ENCODE data around the gene CASP10.
"Not testable (repeated sequence)": the region's sequence is repeated elsewhere in the genome, so short reads cannot be mapped to it uniquely, and the experiment has no call there.

The CASP10 gene

DNA sequence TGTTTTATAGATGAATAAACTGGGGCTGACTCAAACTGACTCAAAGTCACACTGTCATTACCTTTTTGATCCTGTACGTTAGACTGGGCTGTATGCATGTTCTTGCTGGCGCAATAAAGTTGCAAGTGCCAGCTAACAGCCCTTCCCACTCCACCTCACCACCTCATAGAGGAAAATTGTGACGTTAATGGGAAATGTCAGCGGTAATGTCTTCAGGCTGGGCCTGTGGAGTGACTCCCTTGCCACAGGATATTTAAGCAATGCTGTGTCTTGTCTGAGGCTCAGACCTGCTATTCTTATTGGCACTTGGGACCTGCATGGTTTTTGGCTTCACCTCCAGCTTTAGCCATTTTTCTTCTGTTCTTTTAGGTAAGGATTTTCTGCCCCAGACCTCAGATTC lies 25.2 kb upstream of the CASP10 start:
- no peak overlapping the region for H3K9ac ChIP-seq (ENCODE audit: low read length in 2 of 2)
- no peaks in the 10 kb centered on the region for H3K9me3 ChIP-seq (ENCODE audit: control insufficient read depth in 2 of 2, low read length in 2 of 2)
- no peak overlapping the region for H3K4me3 ChIP-seq (ENCODE audit: low read length in 2 of 2)
- peak overlapping the region; percentile 20 for H3K27ac ChIP-seq (ENCODE audit: low read length)
- peaks cover 6% of the 10 kb centered on the region for H3K4me1 ChIP-seq (ENCODE audit: control insufficient read depth, insufficient read depth, low read length)
- no peaks in the 10 kb centered on the region for H3K27me3 ChIP-seq (ENCODE audit: control insufficient read depth in 1 of 2, insufficient read depth in 2 of 2, low read length in 2 of 2)
- H3K36me3 ChIP-seq (ENCODE audit: control insufficient read depth in 2 of 2, insufficient read depth in 2 of 2, low read length in 2 of 2), result peaks cover 43 to 50% of the 10 kb centered on the region in 2 donors

DNA sequence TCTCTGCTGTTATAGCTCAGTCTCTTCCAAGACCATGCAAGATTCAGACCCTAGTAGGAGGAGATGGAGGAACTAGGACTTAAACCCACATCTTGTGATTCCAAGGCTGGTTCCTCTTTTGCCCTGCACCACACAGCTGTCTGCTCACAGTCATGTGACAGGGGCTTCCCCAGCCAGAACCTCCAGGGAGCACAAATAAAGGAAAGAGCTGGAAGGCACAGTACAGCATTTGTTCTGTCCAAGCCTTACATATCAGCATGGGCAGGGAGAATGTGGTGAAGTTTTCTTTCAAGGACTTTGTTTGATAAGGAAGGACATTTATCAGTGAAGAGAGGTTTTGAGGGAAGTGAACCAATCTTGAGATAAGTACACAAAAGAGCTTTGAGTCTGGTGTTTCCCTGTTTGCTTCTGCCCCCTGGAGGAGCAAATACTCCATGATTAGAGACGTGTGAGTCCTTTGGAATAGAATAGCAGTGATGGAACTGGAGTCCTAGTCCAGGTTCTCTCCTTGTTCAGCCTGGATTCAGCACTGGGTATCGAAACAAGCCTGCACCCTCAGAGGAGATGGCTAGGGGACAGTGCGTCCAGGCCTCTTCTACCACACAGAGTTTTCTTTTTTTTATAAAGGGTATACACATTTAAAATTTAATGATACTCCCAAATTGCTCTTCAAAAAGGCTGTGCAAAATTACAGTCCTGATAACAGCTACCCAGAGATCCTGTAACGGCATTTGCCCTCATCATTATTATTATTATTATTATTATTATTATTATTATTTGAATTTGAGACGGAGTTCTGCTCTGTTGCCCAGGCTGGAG lies 24.6 kb upstream of the CASP10 start:
- Histone ChIP-seq H3K27me3 (ENCODE audit: control insufficient read depth in 1 of 2, insufficient read depth in 2 of 2, low read length in 2 of 2) (no peaks in the 10 kb centered on the region), H3K36me3 (ENCODE audit: control insufficient read depth in 2 of 2, insufficient read depth in 2 of 2, low read length in 2 of 2) (peaks cover 43 to 47% of the 10 kb centered on the region in 2 donors), H3K9me3 (ENCODE audit: control insufficient read depth in 2 of 2, low read length in 2 of 2) (no peaks in the 10 kb centered on the region), H3K27ac (ENCODE audit: low read length) (peak overlapping the region; percentile 20), H3K4me1 (ENCODE audit: control insufficient read depth, insufficient read depth, low read length) (peaks cover 6% of the 10 kb centered on the region), H3K9ac (ENCODE audit: low read length in 2 of 2) (no peak overlapping the region), H3K4me3 (ENCODE audit: low read length in 2 of 2) (no peak overlapping the region)

DNA sequence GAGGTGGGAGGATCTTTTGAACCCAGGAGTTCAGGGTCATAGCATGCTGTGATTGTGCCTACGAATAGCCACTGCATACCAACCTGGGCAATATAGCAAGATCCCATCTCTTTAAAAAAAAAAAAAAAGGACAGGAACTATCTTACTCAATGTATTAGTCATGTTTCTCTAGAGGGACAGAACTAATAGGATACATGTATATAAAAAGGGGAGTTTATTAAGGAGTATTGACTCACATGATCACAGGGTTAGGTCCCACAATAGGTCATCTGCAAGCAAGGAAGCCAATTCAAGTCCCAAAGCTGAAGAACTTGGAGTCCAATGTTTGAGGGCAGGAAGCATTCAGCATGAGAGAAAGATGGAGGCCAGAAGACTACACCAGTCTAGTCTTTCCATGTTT lies 18.8 kb upstream of the CASP10 start:
- no peak overlapping the region for H3K9ac ChIP-seq (ENCODE audit: low read length in 2 of 2)

DNA sequence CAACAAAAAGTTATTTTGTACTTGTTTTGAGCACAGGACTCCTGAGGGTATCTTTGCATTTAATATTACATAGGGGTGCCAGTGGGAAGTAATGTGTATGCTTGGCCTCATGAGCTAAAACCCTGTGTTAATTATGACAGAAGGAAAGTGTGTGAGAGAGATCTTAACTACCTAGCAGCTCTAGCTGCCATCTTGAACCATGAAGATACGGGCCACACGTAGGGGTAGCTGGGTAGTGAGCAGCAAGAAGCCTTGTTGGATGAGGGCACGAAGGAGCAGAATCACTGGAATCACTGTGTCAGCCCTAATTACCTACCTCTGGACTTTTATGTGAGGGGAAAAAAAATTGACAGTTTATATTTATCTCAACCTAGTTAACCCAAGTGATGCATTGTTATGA lies 15.4 kb upstream of the CASP10 start:
- Histone ChIP-seq H3K27ac (ENCODE audit: low read length) (no peak overlapping the region), H3K9ac (ENCODE audit: low read length in 2 of 2) (no peak overlapping the region), H3K4me1 (ENCODE audit: control insufficient read depth, insufficient read depth, low read length) (no peaks in the 10 kb centered on the region), H3K27me3 (ENCODE audit: control insufficient read depth in 1 of 2, insufficient read depth in 2 of 2, low read length in 2 of 2) (no peaks in the 10 kb centered on the region), H3K36me3 (ENCODE audit: control insufficient read depth in 2 of 2, insufficient read depth in 2 of 2, low read length in 2 of 2) (peaks cover 26 to 31% of the 10 kb centered on the region in 2 donors), H3K4me3 (ENCODE audit: low read length in 2 of 2) (no peak overlapping the region), H3K9me3 (ENCODE audit: control insufficient read depth in 2 of 2, low read length in 2 of 2) (no peaks in the 10 kb centered on the region)

More for the DNA sequence above, 18.8 kb upstream of the CASP10 start:
- Histone ChIP-seq H3K27ac (ENCODE audit: low read length) (no peak overlapping the region), H3K27me3 (ENCODE audit: control insufficient read depth in 1 of 2, insufficient read depth in 2 of 2, low read length in 2 of 2) (no peaks in the 10 kb centered on the region), H3K36me3 (ENCODE audit: control insufficient read depth in 2 of 2, insufficient read depth in 2 of 2, low read length in 2 of 2) (peaks cover 46 to 47% of the 10 kb centered on the region in 2 donors), H3K9me3 (ENCODE audit: control insufficient read depth in 2 of 2, low read length in 2 of 2) (no peaks in the 10 kb centered on the region), H3K4me3 (ENCODE audit: low read length in 2 of 2) (no peak overlapping the region), H3K4me1 (ENCODE audit: control insufficient read depth, insufficient read depth, low read length) (no peaks in the 10 kb centered on the region)

DNA sequence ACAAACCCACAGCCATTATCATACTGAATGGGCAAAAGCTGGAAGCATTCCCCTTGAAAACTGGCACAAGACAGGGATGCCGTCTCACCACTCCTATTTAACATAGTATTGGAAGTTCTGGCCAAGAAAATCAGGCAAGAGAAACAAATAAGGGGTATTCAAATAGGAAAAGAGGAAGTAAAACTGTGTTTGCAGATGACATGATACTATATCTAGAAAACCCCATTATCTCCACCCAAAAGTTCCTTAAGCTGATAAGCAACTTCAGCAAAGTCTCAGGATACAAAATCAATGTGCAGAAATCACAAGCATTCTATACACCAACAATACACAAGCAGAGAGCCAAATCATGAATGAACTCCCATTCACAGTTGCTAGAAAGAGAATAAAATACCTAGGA lies 14.4 kb upstream of the CASP10 start:
- not testable (repeated sequence) for H3K9ac ChIP-seq (ENCODE audit: low read length in 2 of 2); H3K4me1 ChIP-seq (ENCODE audit: control insufficient read depth, insufficient read depth, low read length); H3K9me3 ChIP-seq (ENCODE audit: control insufficient read depth in 2 of 2, low read length in 2 of 2); H3K27ac ChIP-seq (ENCODE audit: low read length); H3K4me3 ChIP-seq (ENCODE audit: low read length in 2 of 2); H3K27me3 ChIP-seq (ENCODE audit: control insufficient read depth in 1 of 2, insufficient read depth in 2 of 2, low read length in 2 of 2)
- peaks cover 19 to 22% of the 10 kb centered on the region in 2 donors for H3K36me3 ChIP-seq (ENCODE audit: control insufficient read depth in 2 of 2, insufficient read depth in 2 of 2, low read length in 2 of 2)

DNA sequence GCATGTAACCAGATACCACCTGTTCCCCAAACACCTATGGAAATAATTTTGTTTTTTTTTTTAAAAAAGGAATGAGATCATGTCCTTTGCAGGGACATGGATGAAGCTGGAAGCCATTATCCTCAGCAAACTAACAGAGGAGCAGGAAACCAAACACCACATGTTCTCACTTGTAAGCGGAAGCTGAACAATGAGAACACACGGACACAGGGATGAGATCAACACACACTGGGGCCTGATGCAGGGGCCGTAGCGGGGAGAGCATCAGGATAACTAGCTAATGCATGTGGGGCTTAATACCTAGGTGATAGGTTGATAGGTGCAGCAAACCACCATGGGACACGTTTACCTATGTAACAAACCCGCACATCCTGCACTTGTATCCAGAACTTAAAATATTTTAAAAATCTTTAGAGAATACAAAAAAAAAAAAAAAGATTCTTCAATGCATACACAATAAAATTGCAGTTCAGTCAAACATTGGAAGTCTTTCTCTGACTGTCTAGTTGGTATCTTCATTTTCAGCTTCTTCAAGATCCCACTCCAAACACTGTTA lies 11.6 kb upstream of the CASP10 start:
- no peak overlapping the region for H3K4me3 ChIP-seq (ENCODE audit: low read length in 2 of 2)
- no peaks in the 10 kb centered on the region for H3K4me1 ChIP-seq (ENCODE audit: control insufficient read depth, insufficient read depth, low read length)
- no peak overlapping the region for H3K9ac ChIP-seq (ENCODE audit: low read length in 2 of 2)
- H3K9me3 ChIP-seq (ENCODE audit: control insufficient read depth in 2 of 2, low read length in 2 of 2), result no peaks in the 10 kb centered on the region
- no peak overlapping the region for H3K27ac ChIP-seq (ENCODE audit: low read length)
- H3K36me3 ChIP-seq (ENCODE audit: control insufficient read depth in 2 of 2, insufficient read depth in 2 of 2, low read length in 2 of 2), result peaks cover 5 to 7% of the 10 kb centered on the region in 2 donors
- no peaks in the 10 kb centered on the region for H3K27me3 ChIP-seq (ENCODE audit: control insufficient read depth in 1 of 2, insufficient read depth in 2 of 2, low read length in 2 of 2)

DNA sequence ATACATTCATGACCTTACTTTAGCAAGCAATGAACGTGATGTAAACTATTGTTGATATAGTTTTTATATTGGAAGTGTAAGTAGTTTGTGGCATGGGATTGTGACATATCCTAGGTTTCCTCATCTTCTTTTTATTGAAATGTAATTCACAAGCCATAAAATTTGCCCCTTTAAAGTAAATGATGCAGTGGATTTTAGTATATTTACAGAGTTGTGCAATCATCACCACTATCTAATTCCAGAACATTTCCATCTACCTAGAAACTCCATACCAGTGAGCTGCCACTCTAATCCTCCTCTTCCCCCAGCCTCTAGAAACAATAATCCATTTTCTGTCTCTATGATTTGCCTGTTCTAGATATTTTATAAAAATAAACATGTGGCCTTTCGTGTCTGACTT lies 10.7 kb upstream of the CASP10 start:
- Histone ChIP-seq H3K4me3 (ENCODE audit: low read length in 2 of 2) (no peak overlapping the region), H3K27me3 (ENCODE audit: control insufficient read depth in 1 of 2, insufficient read depth in 2 of 2, low read length in 2 of 2) (no peaks in the 10 kb centered on the region), H3K27ac (ENCODE audit: low read length) (no peak overlapping the region), H3K9me3 (ENCODE audit: control insufficient read depth in 2 of 2, low read length in 2 of 2) (no peaks in the 10 kb centered on the region), H3K4me1 (ENCODE audit: control insufficient read depth, insufficient read depth, low read length) (no peaks in the 10 kb centered on the region), H3K9ac (ENCODE audit: low read length in 2 of 2) (no peak overlapping the region), H3K36me3 (ENCODE audit: control insufficient read depth in 2 of 2, insufficient read depth in 2 of 2, low read length in 2 of 2) (peaks cover 3 to 4% of the 10 kb centered on the region in 2 donors)

DNA sequence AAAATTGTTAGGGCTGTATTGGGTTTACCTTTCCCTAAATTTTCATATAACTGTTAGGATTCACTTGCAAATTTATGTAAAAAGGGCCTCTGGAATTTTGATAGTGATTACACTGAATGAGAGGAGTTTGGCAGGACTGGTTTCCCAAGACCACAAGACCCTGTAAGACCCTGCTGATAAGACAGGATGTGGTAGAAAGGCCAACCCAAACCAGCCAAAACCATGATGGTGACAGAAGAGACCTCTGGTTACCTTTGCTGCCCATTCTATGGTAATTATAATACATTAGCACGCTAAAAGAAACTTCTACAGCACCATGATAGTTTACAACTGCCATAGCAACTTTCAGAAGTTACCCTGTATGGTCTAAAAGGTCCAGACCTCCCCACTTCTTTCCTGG lies 8.3 kb upstream of the CASP10 start:
- H3K27me3 ChIP-seq (ENCODE audit: control insufficient read depth in 1 of 2, insufficient read depth in 2 of 2, low read length in 2 of 2), result no peaks in the 10 kb centered on the region
- no peak overlapping the region for H3K27ac ChIP-seq (ENCODE audit: low read length)
- H3K9me3 ChIP-seq (ENCODE audit: control insufficient read depth in 2 of 2, low read length in 2 of 2), result no peaks in the 10 kb centered on the region
- peaks cover 3% of the 10 kb centered on the region for H3K4me1 ChIP-seq (ENCODE audit: control insufficient read depth, insufficient read depth, low read length)
- no peaks in the 10 kb centered on the region for H3K36me3 ChIP-seq (ENCODE audit: control insufficient read depth in 2 of 2, insufficient read depth in 2 of 2, low read length in 2 of 2)
- H3K4me3 ChIP-seq (ENCODE audit: low read length in 2 of 2), result no peak overlapping the region
- no peak overlapping the region for H3K9ac ChIP-seq (ENCODE audit: low read length in 2 of 2)

DNA sequence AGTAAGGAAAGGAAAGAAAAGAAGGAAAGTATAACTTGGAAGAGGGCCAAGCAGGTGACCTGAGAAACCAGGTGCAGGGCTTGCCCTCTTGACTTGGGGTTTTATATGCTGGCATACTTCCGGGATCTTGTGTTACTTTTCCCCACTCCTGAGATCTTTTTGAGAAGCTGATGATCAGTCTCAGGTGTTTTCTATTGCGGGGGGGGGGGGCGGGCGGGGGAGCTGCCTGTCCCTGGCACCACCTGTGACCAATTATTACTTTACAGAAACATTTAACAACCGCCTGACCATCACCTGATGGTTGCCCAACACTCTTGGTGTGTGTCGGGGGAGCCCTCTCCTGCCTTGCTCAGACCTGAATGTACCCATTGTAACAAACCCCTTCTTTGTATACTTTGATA lies 6.9 kb upstream of the CASP10 start:
- H3K36me3 ChIP-seq (ENCODE audit: control insufficient read depth in 2 of 2, insufficient read depth in 2 of 2, low read length in 2 of 2), result no peaks in the 10 kb centered on the region
- no peaks in the 10 kb centered on the region for H3K9me3 ChIP-seq (ENCODE audit: control insufficient read depth in 2 of 2, low read length in 2 of 2)
- H3K9ac ChIP-seq (ENCODE audit: low read length in 2 of 2), result no peak overlapping the region
- no peak overlapping the region for H3K4me3 ChIP-seq (ENCODE audit: low read length in 2 of 2)
- no peaks in the 10 kb centered on the region for H3K27me3 ChIP-seq (ENCODE audit: control insufficient read depth in 1 of 2, insufficient read depth in 2 of 2, low read length in 2 of 2)
- H3K27ac ChIP-seq (ENCODE audit: low read length), result no peak overlapping the region
- peaks cover 3% of the 10 kb centered on the region for H3K4me1 ChIP-seq (ENCODE audit: control insufficient read depth, insufficient read depth, low read length)

DNA sequence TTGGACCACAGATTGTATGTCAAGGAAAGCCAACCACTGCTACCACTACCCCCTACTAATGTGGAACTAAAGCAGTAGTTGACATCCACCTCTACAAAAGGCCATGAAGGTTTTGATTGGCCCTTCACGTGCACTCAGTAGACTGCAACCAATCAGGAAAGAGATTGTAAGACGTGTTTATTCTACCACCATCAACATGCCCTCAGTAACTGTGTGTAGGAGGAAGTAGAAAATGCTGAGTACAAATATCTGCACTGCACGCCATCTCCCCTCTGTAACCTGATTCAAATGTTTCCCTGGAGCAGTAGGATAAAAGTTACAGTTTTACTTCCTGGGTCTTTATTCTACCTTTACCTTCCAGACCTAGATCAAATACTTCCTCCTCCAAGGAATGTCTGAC lies 2.9 kb upstream of the CASP10 start:
- Histone ChIP-seq H3K4me1 (ENCODE audit: control insufficient read depth, insufficient read depth, low read length) (peaks cover 3% of the 10 kb centered on the region), H3K27ac (ENCODE audit: low read length) (no peak overlapping the region), H3K9ac (ENCODE audit: low read length in 2 of 2) (no peak overlapping the region), H3K4me3 (ENCODE audit: low read length in 2 of 2) (no peak overlapping the region), H3K9me3 (ENCODE audit: control insufficient read depth in 2 of 2, low read length in 2 of 2) (no peaks in the 10 kb centered on the region), H3K36me3 (ENCODE audit: control insufficient read depth in 2 of 2, insufficient read depth in 2 of 2, low read length in 2 of 2) (no peaks in the 10 kb centered on the region), H3K27me3 (ENCODE audit: control insufficient read depth in 1 of 2, insufficient read depth in 2 of 2, low read length in 2 of 2) (no peaks in the 10 kb centered on the region)

DNA sequence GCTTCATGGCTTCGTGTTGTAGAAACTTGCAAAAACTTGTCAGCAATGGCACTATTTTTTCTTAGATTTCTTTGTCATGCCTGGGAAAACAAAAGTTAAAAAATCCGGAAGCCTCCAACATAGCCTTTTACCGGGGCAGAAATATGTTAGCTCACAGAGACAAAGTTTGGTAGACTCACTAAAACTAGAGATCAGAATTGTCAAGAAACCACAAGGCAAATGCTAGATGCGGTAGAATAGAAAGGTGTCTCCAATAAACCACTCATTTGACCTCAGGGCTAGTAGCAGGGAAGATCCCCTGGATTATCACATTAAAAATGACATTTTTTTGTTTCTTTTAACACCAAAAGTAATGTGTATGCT lies 405 bp downstream of the CASP10 start:
- Histone ChIP-seq H3K9ac (ENCODE audit: low read length in 2 of 2) (peak overlapping the region; percentile 39 to 55), H3K4me3 (ENCODE audit: low read length in 2 of 2) (peak overlapping the region; percentile 44 to 47), H3K9me3 (ENCODE audit: control insufficient read depth in 2 of 2, low read length in 2 of 2) (no peaks in the 10 kb centered on the region), H3K4me1 (ENCODE audit: control insufficient read depth, insufficient read depth, low read length) (no peaks in the 10 kb centered on the region), H3K36me3 (ENCODE audit: control insufficient read depth in 2 of 2, insufficient read depth in 2 of 2, low read length in 2 of 2) (no peaks in the 10 kb centered on the region), H3K27me3 (ENCODE audit: control insufficient read depth in 1 of 2, insufficient read depth in 2 of 2, low read length in 2 of 2) (no peaks in the 10 kb centered on the region), H3K27ac (ENCODE audit: low read length) (no peak overlapping the region)

Data from stomach smooth muscle (tissue), 2 donors.